Neural crest cell (in vitro differentiated cells): Measurements from ENCODE around the gene CACNB4. TPM values are rescaled to one million over a fixed set of nuclear protein-coding genes. Genes with fewer than 3 reads are reported as not detected.
"Not testable (repeated sequence)": the region's sequence is repeated elsewhere in the genome, so short reads cannot be mapped to it uniquely, and the experiment has no call there.

Source experiments
- DNase-seq: peaks from one replicate; pipeline ENCODE4 v3.0.0; 2021; ENCODE audit warnings: low read depth, mixed read lengths, low spot score
- H3K27ac Mint-ChIP-seq: one replicate; pipeline ENCODE4 v1.8.0; 2021; ENCODE audit warnings: mild to moderate bottlenecking, mixed read lengths; ENCODE audit not compliant: unreplicated experiment
- H3K27me3 Mint-ChIP-seq: 2 replicates; pipeline ENCODE4 v1.8.0; 2021; ENCODE audit warnings: low read depth, mild to moderate bottlenecking, mixed read lengths
- H3K36me3 Mint-ChIP-seq: 2 replicates; pipeline ENCODE4 v1.8.0; 2021; ENCODE audit warnings: low read depth, mild to moderate bottlenecking, mixed read lengths
- H3K4me1 Mint-ChIP-seq: 2 replicates; pipeline ENCODE4 v1.8.0; 2021; ENCODE audit warnings: mixed read lengths
- H3K4me3 Mint-ChIP-seq: one replicate; pipeline ENCODE4 v1.8.0; 2021; ENCODE audit warnings: mild to moderate bottlenecking, mixed read lengths
- H3K9me3 Mint-ChIP-seq: 2 replicates; pipeline ENCODE4 v1.8.0; 2021; ENCODE audit warnings: mixed read lengths
- total RNA-seq: library from RNA; stranded (reverse); gene quantifications from 2 replicates; pipeline ENCODE4 v1.2.1, GENCODE V29; 2021
- TF ChIP-seq, protein P1 (sequence below): fragments of 200-600 bp; sonication (generic); conservative IDR thresholded peaks from 2 replicates; pipeline ENCODE4 v1.5.0; 2021; ENCODE audit warnings: antibody characterized with exemption, mild to moderate bottlenecking

The CACNB4 gene
- total RNA-seq, 1 donor from 2014 or later, result 6.9 TPM

DNA sequence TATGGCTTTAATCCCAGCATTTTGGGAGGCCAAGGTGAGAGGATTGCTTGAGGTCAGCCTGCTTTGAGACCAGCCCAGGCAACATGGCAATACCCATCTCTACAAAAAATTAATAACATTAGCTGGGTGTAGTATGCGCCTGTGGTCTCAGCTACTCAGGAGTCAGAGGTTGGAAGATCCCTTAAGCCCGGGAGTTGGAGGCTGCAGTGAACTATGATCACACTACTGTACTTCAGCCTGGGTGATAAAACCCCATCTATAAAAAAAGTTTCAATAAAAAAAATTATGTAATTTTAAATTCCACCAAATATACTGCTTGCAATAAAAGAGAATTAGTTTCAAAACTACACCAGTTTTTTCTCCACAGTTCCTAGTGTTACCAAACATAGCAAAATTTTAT, 23.3 kb upstream of the CACNB4 start:
- H3K36me3 Mint-ChIP-seq, result peaks cover 2% of the 10 kb centered on the region
- no peaks in the 10 kb centered on the region for H3K4me1 Mint-ChIP-seq
- no peak for DNase-seq
- no peaks in the 10 kb centered on the region for H3K9me3 Mint-ChIP-seq
- no peak overlapping the region for H3K27ac Mint-ChIP-seq
- H3K27me3 Mint-ChIP-seq, result no peaks in the 10 kb centered on the region
- TF ChIP-seq, protein P1, sequence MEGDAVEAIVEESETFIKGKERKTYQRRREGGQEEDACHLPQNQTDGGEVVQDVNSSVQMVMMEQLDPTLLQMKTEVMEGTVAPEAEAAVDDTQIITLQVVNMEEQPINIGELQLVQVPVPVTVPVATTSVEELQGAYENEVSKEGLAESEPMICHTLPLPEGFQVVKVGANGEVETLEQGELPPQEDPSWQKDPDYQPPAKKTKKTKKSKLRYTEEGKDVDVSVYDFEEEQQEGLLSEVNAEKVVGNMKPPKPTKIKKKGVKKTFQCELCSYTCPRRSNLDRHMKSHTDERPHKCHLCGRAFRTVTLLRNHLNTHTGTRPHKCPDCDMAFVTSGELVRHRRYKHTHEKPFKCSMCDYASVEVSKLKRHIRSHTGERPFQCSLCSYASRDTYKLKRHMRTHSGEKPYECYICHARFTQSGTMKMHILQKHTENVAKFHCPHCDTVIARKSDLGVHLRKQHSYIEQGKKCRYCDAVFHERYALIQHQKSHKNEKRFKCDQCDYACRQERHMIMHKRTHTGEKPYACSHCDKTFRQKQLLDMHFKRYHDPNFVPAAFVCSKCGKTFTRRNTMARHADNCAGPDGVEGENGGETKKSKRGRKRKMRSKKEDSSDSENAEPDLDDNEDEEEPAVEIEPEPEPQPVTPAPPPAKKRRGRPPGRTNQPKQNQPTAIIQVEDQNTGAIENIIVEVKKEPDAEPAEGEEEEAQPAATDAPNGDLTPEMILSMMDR, result no peak
- H3K4me3 Mint-ChIP-seq, result no peak overlapping the region

- no peak overlapping the region for H3K27ac Mint-ChIP-seq
- no peaks in the 10 kb centered on the region for H3K27me3 Mint-ChIP-seq
- no peak overlapping the region for H3K4me3 Mint-ChIP-seq
- H3K4me1 Mint-ChIP-seq, result no peaks in the 10 kb centered on the region
- no peak for DNase-seq
- no peaks in the 10 kb centered on the region for H3K9me3 Mint-ChIP-seq
- TF ChIP-seq, protein P1, result no peak
- no peaks in the 10 kb centered on the region for H3K36me3 Mint-ChIP-seq
Observed at GRCh38 chr2:152120430-152120829, 21.6 kb upstream of the CACNB4 start.

- H3K27ac Mint-ChIP-seq, result no peak overlapping the region
Observed at GRCh38 chr2:152115952-152116351, 17.1 kb upstream of the CACNB4 start.

DNA sequence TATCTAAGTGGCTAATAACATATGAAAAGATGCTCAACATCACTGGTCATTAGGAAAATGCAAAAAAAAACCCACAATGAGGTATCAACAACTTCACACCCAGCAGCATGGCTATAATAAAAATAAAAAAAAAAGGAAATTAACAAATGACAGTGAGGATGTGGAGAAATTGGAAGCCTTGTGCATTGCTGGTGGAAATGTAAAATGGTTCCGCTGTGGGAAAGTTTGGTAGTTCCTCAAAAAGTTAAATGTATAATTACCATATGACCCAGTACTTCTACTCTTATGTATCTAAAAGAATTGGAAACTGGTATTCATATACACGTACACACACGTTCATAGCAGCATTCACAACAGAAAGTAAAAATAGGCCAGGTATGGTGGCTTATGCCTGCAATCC, 15.5 kb upstream of the CACNB4 start:
- no peaks in the 10 kb centered on the region for H3K27me3 Mint-ChIP-seq
- DNase-seq, result no peak
- no peak overlapping the region for H3K4me3 Mint-ChIP-seq
- H3K36me3 Mint-ChIP-seq, result no peaks in the 10 kb centered on the region
- H3K4me1 Mint-ChIP-seq, result no peaks in the 10 kb centered on the region
- no peaks in the 10 kb centered on the region for H3K9me3 Mint-ChIP-seq
- no peak overlapping the region for H3K27ac Mint-ChIP-seq
- TF ChIP-seq, protein P1, result no peak

More at GRCh38 chr2:152115952-152116351, 17.1 kb upstream of the CACNB4 start:
- no peak for DNase-seq
- no peaks in the 10 kb centered on the region for H3K36me3 Mint-ChIP-seq
- no peaks in the 10 kb centered on the region for H3K9me3 Mint-ChIP-seq
- no peak overlapping the region for H3K4me3 Mint-ChIP-seq
- no peaks in the 10 kb centered on the region for H3K4me1 Mint-ChIP-seq
- no peaks in the 10 kb centered on the region for H3K27me3 Mint-ChIP-seq
- TF ChIP-seq, protein P1, result no peak

DNA sequence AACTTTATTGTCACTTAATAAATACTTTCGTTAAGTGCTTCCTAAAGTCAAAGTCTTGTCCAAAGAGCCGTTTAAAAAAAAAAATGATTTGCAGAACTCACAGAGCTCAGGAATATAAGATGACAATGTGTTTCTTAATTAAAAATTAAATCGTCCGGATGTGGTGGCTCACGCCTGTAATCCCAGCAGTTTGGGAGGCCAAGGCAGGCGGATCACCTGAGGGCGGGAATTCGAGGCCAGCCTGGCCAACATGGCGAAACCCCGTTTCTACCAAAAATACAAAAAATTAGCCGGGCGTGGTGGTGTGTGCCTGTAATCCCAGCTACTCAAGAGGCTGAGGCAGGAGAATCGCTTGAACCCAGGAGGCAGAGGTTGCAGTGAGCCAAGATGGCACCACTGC, 8.3 kb upstream of the CACNB4 start:
- H3K4me1 Mint-ChIP-seq, H3K27me3 Mint-ChIP-seq, H3K27ac Mint-ChIP-seq, H3K36me3 Mint-ChIP-seq, H3K4me3 Mint-ChIP-seq, H3K9me3 Mint-ChIP-seq, DNase-seq: not testable (repeated sequence)

DNA sequence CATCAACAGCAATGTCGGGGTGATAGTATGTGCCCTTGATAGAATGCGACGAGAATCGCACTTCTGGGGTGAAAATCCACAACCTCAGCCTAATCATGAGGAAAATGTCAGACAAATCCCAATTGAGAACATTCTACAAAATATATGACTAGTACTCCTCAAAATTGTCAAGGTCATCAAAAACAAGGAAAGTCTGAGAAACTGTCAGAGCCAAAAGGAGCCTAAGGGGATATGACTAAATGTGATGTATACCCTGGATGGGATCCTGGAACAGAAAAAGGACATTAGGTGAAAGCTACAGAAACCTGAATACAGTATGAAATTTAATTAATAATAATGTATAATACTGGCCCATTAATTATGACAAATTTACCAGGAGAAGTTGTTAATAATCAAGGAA, 7.6 kb upstream of the CACNB4 start:
- Mint-ChIP-seq H3K27ac (no peak overlapping the region), H3K4me1 (no peaks in the 10 kb centered on the region), H3K4me3 (no peak overlapping the region), H3K27me3 (peaks cover 14% of the 10 kb centered on the region), H3K9me3 (no peaks in the 10 kb centered on the region), H3K36me3 (no peaks in the 10 kb centered on the region)
- DNase-seq, result no peak
- TF ChIP-seq, protein P1, result no peak
